ENCODE data around the gene GSK3B. TPM values are rescaled to one million over a fixed set of nuclear protein-coding genes. Genes with fewer than 3 reads are reported as not detected.
A peak's percentile ranks its signal among the peaks of the same experiment; 100 is the strongest.

The GSK3B gene
- polyA plus RNA-seq, 3 donors: 16.2 to 20.6 (median 20.5) TPM

DNA sequence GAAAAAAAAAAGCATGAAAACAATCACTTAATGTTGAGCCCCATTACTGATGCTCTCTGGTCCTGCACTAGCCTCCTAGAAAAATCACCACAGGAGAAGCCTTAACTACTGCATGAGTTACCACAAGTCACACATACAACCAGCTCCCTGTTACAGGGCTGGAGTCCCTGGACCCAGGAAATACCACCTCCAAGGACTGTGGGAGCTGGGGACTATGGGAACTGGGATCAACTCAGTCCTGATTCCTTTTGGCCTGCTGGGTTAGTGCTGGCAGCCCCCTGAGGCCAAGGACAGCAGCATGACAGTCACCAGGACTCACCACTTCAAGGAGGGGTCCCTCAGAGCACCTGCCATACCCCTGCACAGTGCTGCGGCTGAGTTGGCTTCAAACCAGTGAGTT is 311.8 kb downstream of the GSK3B start:
- WGBS (ENCODE audit: insufficient coverage): 91% methylated on average over 1 of the region's 1 CpG
- no peak overlapping the region for H3K27ac ChIP-seq (ENCODE audit: low read depth in 1 of 2, low read length in 2 of 2)
- no peak overlapping the region for H2AFZ ChIP-seq (ENCODE audit: insufficient read depth, low read depth, low read length, poor library complexity, severe bottlenecking)
- Mint-ChIP-seq H3K4me1 (peaks cover 43% of the 10 kb centered on the region), H3K4me3 (no peak overlapping the region), H3K27me3 (ENCODE audit: low read depth in 3 of 3) (no peaks in the 10 kb centered on the region), H3K36me3 (no peaks in the 10 kb centered on the region), H3K9me3 (no peaks in the 10 kb centered on the region), H3K27ac (no peak overlapping the region)
- no peaks in the 10 kb centered on the region for H3K79me2 ChIP-seq (ENCODE audit: insufficient read depth, low read length)
- H3K4me3 ChIP-seq (replicated peaks in 1 of 3; ENCODE audit: low read depth in 2 of 3, low read length in 3 of 3): no peak overlapping the region
- TF ChIP-seq, protein P1, sequence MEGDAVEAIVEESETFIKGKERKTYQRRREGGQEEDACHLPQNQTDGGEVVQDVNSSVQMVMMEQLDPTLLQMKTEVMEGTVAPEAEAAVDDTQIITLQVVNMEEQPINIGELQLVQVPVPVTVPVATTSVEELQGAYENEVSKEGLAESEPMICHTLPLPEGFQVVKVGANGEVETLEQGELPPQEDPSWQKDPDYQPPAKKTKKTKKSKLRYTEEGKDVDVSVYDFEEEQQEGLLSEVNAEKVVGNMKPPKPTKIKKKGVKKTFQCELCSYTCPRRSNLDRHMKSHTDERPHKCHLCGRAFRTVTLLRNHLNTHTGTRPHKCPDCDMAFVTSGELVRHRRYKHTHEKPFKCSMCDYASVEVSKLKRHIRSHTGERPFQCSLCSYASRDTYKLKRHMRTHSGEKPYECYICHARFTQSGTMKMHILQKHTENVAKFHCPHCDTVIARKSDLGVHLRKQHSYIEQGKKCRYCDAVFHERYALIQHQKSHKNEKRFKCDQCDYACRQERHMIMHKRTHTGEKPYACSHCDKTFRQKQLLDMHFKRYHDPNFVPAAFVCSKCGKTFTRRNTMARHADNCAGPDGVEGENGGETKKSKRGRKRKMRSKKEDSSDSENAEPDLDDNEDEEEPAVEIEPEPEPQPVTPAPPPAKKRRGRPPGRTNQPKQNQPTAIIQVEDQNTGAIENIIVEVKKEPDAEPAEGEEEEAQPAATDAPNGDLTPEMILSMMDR (IDR thresholded peaks at IDR 0.05): no peak
- no peaks in the 10 kb centered on the region for H3K36me3 ChIP-seq (replicated peaks in 1 of 2; ENCODE audit: control insufficient read depth in 1 of 2, insufficient read depth in 2 of 2, low read length in 2 of 2)
- H4K20me1 ChIP-seq (ENCODE audit: insufficient read depth, low read length): no peaks in the 10 kb centered on the region
- H3K4me2 ChIP-seq (replicated peaks; ENCODE audit: extremely low read depth, low read length, poor library complexity, severe bottlenecking): no peak overlapping the region
- no peaks in the 10 kb centered on the region for H3K27me3 ChIP-seq (ENCODE audit: control insufficient read depth in 2 of 2, insufficient read depth in 2 of 2, low read length in 2 of 2)
- H3K4me1 ChIP-seq (ENCODE audit: control insufficient read depth in 1 of 2, insufficient read depth in 2 of 2, low read length in 2 of 2): peaks cover 19 to 26% of the 10 kb centered on the region in 2 donors
- no peaks in the 10 kb centered on the region for H3K9me3 ChIP-seq (replicated peaks in 1 of 2; ENCODE audit: control insufficient read depth in 1 of 2, insufficient read depth in 1 of 2, low read length in 2 of 2)
- no peak overlapping the region for H3K9ac ChIP-seq (ENCODE audit: insufficient read depth, low read length, poor library complexity, severe bottlenecking)
- DNase-seq: no peak
- intact Hi-C loops (cut with micrococcal nuclease): no loop called here

DNA sequence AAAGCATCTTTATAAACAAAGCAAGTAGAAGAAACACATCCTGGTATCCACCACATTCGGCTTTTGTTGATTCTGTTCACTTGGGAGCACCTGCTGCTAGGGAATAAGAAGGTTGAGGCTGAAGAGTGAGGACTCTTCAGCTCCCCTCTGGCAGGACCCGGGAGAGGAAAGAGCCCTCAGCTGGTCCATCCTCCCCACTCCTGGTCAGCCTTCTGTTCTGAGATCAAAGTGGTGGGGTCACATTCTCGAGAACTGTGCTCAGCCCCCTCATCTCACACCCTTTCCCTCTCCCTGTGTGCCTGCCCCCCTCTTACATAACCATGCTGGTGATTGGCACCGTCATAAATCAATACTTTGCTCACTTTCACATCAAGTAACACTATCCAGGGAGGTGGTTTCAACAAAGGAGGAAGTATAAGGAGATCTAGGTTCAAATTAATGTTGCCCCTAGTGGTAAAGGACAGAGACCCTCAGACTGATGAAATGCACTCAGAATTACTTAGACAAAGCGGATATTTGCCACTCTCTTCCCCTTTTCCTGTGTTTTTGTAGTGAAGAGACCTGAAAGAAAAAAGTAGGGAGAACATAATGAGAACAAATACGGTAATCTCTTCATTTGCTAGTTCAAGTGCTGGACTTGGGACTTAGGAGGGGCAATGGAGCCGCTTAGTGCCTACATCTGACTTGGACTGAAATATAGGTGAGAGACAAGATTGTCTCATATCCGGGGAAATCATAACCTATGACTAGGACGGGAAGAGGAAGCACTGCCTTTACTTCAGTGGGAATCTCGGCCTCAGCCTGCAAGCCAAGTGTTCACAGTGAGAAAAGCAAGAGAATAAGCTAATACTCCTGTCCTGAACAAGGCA is 312.7 kb downstream of the GSK3B start, which contains the start of gene NR1I2:
NR1I2 (plus strand) TSS at position 772 of the 869 bp plus-strand sequence.
- Histone ChIP-seq H3K9me3 (replicated peaks in 1 of 2; ENCODE audit: control insufficient read depth in 1 of 2, insufficient read depth in 1 of 2, low read length in 2 of 2) (no peaks in the 10 kb centered on the region), H3K79me2 (ENCODE audit: insufficient read depth, low read length) (no peaks in the 10 kb centered on the region), H3K27ac (ENCODE audit: low read depth in 1 of 2, low read length in 2 of 2) (no peak within 1 kb of the TSS), H3K4me1 (ENCODE audit: control insufficient read depth in 1 of 2, insufficient read depth in 2 of 2, low read length in 2 of 2) (peaks cover 19 to 26% of the 10 kb centered on the region in 2 donors), H3K4me3 (replicated peaks in 1 of 3; ENCODE audit: low read depth in 2 of 3, low read length in 3 of 3) (no peak within 1 kb of the TSS), H3K27me3 (ENCODE audit: control insufficient read depth in 2 of 2, insufficient read depth in 2 of 2, low read length in 2 of 2) (no peaks in the 10 kb centered on the region), H3K9ac (ENCODE audit: insufficient read depth, low read length, poor library complexity, severe bottlenecking) (no peak within 1 kb of the TSS), H2AFZ (ENCODE audit: insufficient read depth, low read depth, low read length, poor library complexity, severe bottlenecking) (no peak within 1 kb of the TSS), H3K4me2 (replicated peaks; ENCODE audit: extremely low read depth, low read length, poor library complexity, severe bottlenecking) (no peak within 1 kb of the TSS), H3K36me3 (replicated peaks in 1 of 2; ENCODE audit: control insufficient read depth in 1 of 2, insufficient read depth in 2 of 2, low read length in 2 of 2) (no peaks in the 10 kb centered on the region), H4K20me1 (ENCODE audit: insufficient read depth, low read length) (no peaks in the 10 kb centered on the region)
- TF ChIP-seq, protein P1 (IDR thresholded peaks at IDR 0.05): no peak
- intact Hi-C loops (cut with micrococcal nuclease): no loop called here
- DNase-seq: no peak
- Mint-ChIP-seq H3K4me1 (peaks cover 35% of the 10 kb centered on the region), H3K4me3 (no peak within 1 kb of the TSS), H3K9me3 (peaks cover 0 to 2% (median 0%) of the 10 kb centered on the region in 7 donors), H3K27ac (peak within 1 kb of the TSS in 1 of 7 donors; percentile 49), H3K27me3 (ENCODE audit: low read depth in 3 of 3) (no peaks in the 10 kb centered on the region), H3K36me3 (no peaks in the 10 kb centered on the region)
- WGBS (ENCODE audit: insufficient coverage): 89% methylated on average over 5 of the region's 10 CpGs

Data from CD14-positive monocyte (primary cell).